ENCODE measurements around the gene ITFG2. TPM values are rescaled to one million over a fixed set of nuclear protein-coding genes. Genes with fewer than 3 reads are reported as not detected.
"Not testable (repeated sequence)": the region's sequence is repeated elsewhere in the genome, so short reads cannot be mapped to it uniquely, and the experiment has no call there.

The ITFG2 gene
- total RNA-seq = 14.3 TPM

DNA sequence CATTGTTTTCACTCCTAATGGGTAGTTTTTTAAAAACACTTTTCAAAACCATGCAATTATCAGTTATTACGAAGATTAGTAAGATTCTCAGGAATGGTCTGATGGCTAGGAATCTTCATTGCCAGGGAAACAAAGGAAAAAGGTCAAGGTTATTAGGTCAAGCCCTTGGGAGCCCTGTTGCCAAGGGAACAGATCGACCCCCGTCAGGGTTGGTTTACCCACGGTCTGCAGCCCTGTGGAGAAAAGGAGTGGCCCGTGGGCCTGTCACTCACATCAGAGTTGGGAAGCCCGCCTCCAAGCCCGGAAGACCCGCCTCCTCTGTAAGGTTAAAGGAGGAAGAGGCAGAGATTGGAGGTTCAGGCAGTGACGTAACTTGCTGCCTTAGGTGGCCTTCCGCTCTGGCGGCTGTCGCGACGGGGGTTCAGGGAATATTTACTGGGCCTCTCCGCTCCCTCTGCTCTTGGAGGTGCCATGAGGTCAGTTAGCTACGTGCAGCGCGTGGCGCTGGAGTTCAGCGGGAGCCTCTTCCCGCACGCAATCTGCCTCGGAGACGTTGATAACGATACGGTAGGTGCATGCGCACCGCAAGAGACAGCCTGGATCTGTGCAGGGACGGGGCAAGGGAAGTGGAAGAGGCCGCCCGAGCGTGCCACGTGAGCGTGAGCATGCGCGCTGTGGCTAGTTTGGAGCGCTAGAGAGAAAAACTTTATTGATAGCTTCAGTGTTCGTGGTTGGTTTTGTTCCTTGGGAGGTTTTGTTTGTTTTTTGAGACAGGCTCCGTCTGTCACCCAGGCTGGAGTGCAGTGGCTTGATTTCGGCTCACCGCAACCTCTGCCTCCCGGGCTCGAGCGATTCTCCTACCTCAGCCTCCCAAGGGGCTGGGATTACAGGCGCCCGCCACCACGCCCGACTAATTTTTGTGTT, at the start of gene ITFG2:
ITFG2 (plus strand) TSS at position 379 of the 924 bp plus-strand sequence; CDS start at position 472, 93 bp downstream.
- DNase-seq (ENCODE audit: low spot score in 2 of 2) (peak; percentile 81 to 92), FAIRE-seq (peak; percentile 79)

DNA sequence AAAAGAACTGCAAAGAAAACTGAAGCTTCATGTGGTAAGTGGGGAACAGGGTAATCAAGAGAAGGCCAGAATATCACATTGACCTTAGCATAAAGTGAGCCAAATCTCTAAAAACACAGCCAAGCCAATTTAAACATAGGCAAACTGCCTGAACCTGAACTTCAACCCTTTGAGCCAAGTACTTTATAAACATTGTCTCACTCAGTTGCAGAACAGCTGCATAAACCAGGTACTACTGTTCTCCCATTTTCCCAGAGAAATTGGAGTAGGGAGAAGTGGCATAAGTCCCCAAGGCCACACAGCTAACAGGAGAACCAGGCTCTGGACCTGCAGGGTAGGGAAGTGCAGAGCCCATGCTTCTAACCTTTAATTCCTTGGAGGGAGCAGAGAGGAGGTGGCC, 48.1 kb upstream of the ITFG2 start:
- no peak for FAIRE-seq
- no peak for DNase-seq (ENCODE audit: low spot score in 2 of 2)

DNA sequence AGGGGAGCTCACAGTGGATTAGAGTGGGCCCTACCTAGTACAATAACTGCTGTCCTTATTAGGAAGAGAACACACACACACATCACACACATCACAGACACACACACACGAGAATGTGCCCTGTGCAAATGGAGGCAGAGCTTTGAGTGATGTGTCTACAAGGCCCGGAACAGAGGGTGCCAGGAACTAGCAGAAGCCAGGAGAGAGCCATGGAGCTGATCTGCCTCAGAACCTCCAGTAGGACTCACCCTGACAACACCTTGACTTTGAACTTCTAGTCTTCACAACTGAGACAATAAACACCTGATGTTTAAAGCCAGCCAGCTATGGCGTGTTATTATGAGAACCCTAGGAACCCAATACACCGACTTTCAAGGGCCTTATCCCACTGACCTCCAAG, 47.4 kb upstream of the ITFG2 start:
- FAIRE-seq (no peak), DNase-seq (ENCODE audit: low spot score in 2 of 2) (no peak)

DNA sequence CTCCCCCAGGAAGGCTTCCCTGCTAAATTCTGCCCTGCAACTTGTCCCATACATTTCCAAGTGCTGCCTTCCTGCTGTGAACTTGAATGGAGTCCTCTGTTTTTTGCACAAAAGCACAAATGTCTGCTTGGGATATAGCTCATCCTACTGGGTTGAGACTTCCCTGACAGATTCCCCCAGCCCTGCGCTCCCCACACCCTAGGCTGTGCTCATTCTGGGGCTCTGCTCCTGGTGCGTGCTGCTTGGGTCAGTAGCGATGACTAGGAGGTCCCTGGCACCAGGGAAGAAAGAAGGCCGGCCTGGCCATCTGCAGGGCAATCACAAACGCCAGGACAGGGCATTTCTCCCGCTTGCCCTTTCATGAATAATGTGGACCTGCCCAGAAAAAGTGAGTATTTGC, 46.9 kb upstream of the ITFG2 start:
- no peak for DNase-seq (ENCODE audit: low spot score in 2 of 2)
- FAIRE-seq = no peak

DNA sequence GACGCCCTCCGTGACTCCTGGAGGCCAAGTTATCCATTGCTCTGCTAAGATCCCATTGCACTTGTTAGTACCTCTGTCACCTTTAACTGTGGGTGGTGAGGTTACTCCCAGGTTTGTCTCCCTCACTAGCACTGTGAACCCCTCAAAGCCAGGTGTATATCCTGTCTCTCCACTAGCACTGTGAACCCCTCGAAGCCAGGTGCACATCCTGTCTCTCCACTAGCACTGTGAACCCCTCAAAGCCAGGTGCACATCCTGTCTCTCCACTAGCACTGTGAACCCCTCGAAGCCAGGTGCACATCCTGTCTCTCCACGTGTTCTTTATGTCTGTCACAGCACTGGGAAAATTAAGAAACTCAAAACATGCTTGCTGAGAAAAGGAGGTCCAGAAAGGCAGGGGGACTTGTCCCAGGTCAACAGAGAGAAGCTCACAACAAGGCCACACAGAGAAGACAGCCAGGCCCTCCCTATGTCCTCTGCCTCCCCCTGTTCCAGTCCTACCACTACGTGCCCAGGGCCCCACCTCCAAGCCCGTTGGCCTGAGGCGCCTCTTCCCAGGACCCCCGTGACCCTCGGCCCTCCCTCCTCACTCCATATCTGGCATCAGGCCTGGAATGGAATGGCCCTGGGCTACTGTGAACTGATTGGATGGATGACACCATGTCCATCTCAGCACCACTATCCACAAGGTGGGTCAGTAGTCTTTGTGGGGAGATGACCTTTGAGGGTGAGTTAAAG, 44.1 kb upstream of the ITFG2 start:
- FAIRE-seq (no peak), DNase-seq (ENCODE audit: low spot score in 2 of 2) (no peak)

DNA sequence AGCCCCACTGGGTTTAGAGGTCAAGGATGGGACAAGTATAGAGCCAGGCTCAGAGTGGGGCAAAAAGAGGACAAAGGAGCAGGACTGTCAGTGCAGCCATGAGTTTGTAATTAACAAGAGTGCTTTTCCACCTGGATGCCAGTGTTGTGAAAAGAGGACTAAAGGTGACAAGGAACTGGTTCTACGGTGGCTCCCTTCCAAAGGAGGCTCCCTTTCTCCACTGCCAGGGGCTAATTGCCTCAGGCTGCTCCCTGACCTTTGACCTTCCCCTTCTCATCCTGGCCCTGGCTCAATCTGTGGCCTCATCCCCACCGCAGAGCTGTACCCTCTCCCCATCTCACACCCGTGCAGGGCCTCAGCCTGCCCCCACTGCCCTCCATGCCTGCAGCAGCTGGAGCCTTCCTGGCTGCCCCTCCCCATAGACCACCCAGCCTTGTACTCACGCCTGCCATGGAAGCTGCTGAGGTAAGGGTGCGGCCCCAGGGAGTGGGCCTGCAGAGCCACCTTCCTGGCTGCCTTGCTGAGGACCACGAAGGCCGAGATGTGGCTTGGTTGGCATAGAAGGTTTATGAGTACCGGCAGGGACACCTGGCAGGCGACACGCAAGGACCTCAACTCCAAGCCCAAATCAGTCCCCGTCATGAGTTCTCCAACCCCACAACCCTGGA, 42.5 kb upstream of the ITFG2 start:
- DNase-seq (ENCODE audit: low spot score in 2 of 2) = no peak
- FAIRE-seq = no peak

DNA sequence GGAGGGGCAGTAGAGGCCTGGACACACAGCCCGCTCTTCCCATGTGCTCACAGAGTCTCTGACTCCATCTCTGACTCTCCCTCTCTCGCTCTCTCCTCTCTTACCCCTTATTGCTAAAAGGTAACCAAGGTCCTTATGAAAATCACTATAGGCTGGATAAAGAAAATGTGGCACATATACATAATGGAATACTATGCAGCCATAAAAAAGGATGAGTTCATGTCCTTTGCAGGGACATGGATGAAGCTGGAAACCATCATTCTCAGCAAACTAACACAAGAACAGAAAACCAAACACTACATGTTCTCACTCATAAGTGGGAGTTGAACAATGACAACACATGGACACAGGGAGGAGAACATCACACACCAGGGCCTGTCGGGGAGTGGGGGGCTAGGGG, 41.9 kb upstream of the ITFG2 start:
- not testable (repeated sequence) for FAIRE-seq; DNase-seq (ENCODE audit: low spot score in 2 of 2)

DNA sequence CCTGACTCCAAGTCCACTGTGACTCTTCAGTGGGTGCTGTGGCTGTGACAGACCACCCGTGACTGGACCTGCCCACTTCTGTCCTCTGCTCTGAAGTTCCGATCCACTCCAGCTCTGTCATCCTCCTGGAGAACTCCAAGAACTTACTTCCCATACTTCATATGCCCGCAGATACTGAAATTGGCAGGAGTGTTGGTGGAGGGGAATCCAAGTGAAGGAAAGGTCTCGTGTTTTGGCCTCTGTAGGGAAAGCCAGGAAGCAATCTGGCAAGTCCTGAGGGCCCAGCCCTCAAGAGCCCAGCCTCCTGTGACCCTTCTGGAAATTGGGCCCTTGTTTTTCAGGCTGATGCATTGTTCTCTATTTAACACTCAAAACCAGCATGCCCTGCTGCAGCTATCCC, 40.1 kb upstream of the ITFG2 start:
- DNase-seq (ENCODE audit: low spot score in 2 of 2) (no peak), FAIRE-seq (no peak)

DNA sequence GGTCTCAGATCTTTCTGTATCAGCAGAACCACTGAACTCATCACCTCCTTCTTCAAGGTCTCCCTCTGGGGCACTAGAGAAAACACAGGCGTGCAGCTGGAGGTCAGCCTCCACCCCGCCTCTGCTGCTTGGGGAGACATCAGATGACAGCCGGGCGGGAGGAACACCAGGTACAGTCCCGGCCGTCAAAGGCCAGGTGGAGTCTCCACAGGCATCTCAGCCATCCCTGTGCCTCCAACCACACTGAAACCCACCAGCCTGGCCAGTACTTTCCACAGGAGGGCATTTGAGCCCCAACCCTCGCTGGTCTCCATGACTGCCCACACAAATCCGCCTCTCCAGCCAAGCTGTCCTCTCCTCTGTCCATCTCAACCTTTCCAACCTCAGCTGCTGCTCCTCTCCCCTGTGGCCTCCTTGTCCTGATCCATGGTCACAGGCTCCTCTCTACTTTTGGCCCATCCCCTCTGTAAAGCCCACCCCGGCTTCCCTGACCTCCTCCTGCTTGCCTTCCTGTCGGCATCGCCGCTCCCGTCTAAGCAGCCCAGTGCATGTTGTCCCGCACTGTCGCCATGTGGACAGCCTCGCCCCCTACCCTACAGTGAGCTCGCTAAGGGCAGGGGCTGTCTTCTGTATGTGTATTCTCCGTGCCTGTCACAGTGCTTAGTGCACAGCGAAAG, 39.1 kb upstream of the ITFG2 start:
- DNase-seq (ENCODE audit: low spot score in 2 of 2) (no peak), FAIRE-seq (no peak)

DNA sequence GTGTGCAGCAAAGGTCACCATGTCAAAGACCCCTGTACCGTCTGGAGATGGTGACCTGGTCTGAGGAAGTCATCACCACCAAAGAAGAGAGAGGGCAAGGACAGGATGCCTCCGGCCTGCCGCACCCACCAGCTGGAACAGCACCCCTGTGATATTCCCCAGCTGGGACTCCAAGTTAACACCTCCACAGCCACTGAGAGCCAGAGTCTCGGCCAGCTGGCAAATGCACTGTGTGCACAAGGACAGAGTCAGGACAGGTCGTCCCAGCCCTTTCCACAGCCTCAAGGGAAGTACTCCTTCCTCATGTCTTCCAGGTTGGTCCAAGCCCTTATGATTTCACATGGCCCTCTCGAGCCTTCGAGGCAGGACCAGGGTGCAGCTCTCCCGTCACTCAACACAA, 37.0 kb upstream of the ITFG2 start:
- DNase-seq (ENCODE audit: low spot score in 2 of 2) (no peak), FAIRE-seq (no peak)

DNA sequence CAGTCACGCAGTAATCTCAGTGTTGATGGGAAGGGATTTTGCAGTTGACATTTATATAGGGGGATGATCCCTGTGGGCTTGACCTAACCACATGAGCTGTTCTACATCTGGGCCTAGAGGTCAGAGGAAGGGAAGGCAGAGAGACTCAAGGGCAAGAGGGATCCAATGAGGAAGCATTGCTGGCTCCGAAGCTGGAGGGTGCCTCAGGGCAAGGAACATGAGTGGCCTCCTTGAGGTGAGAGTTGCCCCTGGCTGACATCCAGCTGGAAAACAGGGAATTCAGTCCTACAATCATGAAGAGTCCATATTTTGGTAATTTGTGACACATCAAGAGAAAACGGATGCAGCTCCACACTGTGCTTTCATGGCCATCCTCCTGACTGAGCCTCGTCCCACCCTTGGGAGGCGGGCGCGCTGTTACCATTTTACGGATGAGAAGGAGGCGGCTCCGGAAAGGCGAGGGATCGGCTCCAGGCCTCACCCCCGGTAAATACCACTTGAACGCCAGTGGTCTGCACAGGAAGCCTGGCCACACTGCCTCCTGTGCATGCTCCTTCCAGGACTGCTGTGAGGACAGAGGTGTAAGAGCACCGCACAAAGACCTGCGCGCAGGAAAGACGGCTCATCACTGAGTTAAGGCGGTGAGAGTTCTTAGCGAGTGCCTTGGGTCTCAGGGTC, 36.2 kb upstream of the ITFG2 start:
- no peak for DNase-seq (ENCODE audit: low spot score in 2 of 2)
- no peak for FAIRE-seq

DNA sequence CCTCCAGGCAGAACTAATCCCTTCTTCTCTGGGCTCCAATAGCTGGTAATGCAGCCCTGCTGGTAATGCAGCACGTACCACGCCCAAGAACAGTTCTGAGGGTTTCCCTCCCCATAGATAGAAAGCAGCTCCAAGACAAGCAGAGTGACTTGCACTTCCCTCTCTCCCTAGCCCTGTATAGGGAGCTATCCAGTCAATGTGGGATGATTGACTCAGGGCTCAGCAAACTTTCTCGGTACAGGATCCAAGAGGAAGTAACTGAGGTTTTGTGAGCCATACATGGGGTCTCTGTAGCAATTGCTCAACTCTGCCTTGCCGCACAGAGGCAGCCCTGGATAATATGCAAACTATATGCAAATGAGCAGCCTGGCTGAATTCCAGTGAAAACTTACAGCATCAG, 33.2 kb upstream of the ITFG2 start:
- no peak for DNase-seq (ENCODE audit: low spot score in 2 of 2)
- FAIRE-seq = no peak

DNA sequence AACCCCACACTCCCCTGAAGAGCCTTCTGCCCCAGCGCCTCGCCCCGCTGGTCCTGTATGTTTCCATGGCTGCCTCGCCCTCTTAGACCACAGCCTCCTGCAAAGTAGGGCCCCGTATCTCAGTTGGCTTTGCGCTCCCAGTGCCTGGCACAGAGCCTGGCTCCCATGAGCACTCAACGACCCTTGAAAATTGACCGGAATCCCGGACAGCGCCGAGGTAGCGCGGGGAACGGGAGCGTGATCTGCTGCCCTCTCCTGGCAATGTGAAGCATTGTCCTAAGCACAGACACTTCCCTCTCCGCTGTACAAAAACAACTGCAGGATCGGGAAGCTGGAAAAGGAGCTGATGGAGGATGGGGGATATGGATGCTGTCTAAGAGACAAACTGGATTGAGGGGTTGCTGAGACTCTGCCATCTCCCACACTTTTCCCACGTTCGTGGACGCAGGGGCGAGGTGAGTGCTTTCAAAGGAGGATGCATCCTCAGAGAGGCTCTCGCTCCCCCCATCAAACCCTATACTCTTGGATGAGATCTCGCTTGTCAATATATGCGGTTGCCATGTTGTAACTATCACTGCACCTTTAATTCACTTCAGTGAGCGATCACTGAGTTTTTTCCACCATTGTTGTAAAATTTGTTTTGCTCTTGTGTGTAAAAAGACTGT, 28.4 kb upstream of the ITFG2 start:
- FAIRE-seq = no peak
- peak; percentile 45 to 65 for DNase-seq (ENCODE audit: low spot score in 2 of 2)

DNA sequence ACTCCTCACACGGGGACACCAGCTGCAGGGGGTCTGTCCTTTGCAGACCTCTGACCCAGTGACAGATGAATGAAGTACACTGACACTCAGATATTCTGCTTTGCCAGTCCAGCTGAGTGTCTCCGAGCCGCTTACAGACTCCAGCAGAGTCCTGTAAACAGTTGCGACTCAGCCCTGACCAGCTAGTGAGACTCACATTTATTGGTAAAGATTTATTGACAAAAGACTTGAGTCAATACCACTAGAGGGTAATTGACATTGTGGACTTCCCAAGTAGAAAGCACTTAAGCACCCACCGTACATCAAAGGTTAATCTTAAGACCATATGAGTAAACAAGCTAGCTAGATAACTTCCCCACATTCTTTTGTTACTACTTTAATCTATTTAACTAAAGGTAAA, 27.5 kb upstream of the ITFG2 start:
- DNase-seq (ENCODE audit: low spot score in 2 of 2) = no peak
- FAIRE-seq = no peak

DNA sequence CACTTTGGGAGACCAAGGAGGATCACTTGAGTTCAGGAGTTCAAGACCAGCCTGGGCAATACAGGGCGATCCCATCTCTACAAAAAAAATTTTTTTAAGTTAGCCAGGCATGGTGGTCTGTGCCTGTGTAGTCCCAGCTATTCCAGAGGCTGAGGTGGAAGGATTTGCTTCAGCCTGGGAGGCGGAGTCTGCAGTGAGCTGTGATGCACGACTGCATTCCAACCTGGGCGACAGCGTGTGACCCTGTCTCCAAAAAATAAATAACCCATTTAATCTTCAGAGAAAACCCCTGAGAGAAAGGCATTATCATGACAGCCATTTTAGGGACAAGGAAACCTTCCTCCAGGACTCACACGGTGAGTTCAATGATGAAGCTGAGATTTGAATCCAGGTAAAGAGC, 21.4 kb upstream of the ITFG2 start:
- FAIRE-seq (no peak), DNase-seq (ENCODE audit: low spot score in 2 of 2) (no peak)

DNA sequence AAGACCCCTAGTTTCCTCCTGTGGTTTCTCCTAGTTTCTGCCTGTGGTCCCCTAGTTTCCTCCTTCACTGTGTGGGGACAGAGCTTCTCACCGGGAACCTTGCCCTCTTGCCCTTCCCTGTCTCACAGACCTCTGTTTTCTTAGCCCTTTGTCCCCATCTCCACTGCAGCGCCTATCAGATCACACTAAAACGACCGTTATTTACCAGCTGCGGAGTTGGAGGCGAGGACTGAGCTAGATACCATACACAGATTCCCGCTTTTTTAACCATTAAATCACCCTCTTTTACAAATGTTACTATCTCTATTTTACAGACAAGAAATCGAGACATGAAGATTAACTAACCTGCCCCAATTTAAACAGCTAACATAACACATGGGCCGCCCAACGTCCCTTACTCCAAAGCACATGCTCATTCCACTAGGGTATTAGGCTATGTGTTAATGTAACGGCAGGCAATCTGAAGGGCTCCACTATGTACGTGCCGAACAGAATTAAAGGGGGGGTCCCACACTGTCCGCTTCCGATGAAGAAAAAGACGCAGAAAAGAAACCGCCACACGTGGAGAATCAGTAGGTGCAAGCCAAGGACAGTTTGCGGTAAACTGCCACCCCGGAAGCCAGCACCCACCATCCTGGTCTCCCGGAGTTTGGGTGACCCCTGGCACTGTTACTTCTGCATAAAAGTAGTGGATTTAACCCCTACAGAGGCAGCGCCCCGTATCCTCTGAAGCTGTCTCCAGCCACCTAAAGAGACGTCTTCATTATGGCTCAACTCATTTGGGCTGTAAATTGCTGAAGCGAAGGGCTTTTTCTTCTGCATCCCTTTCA, 19.6 kb upstream of the ITFG2 start:
- FAIRE-seq (no peak), DNase-seq (ENCODE audit: low spot score in 2 of 2) (no peak)

DNA sequence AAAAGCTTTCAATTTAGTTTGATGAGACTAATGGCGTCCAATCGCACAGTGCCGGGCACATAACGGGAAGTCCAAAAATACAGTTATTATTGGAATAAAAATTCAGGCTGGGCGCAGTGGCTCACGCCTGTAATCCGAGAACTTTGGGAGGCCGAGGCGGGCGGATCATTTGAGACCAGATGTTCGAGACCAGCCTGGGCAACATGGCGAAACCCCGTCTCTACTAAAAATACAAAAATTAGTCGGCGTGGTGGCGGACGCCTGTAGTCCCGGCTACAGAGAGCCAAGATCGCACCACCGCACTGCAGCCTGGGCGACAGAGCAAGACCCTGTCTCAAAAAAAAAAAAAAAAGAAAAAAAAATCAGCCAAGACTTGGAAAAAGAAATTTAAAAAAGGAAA, 18.9 kb upstream of the ITFG2 start:
- DNase-seq (ENCODE audit: low spot score in 2 of 2) (no peak), FAIRE-seq (no peak)

DNA sequence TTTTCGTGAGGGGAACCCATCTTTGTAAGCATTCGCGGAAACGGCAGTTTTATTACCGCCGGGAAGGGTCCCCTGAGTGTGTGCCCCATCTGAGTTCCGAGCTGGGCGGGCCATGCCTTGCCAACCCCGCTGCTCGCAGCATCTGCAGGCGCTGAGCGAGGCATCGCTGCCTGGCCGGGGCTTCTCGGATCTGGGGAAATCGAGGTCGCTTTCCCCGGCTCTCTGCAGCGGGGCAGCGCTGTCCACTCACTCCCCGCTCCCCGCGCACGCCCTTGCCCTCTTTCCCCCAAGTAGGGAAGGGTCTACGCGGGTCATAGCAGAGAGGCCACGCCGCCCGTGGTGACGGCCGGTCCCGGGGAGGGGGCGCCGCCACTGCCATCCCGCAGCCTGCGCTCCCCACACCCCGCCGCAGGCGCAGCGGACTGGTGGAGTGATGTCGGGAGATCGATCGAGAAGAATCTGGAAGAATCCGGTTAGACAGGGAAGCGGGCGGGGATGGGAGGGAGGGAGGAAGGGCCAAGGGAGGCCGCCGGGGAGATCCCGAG, 18.2 kb upstream of the ITFG2 start:
- DNase-seq (ENCODE audit: low spot score in 2 of 2) = peak in 1 of 2 donors; percentile 52
- FAIRE-seq = no peak

All from frontal cortex (tissue), 4 donors.